NK-92 treated with Interleukin-12 subunit alpha and Interleukin-12 subunit beta, amount 100 ng/mL, for 24 hours (cell line): Measurements from ENCODE around the gene ACTG1.

Source experiments
- DNase-seq: peaks from one replicate; lab custom pipeline; 2025; lab: John Stamatoyannopoulos, UW

Gene ACTG1

DNA sequence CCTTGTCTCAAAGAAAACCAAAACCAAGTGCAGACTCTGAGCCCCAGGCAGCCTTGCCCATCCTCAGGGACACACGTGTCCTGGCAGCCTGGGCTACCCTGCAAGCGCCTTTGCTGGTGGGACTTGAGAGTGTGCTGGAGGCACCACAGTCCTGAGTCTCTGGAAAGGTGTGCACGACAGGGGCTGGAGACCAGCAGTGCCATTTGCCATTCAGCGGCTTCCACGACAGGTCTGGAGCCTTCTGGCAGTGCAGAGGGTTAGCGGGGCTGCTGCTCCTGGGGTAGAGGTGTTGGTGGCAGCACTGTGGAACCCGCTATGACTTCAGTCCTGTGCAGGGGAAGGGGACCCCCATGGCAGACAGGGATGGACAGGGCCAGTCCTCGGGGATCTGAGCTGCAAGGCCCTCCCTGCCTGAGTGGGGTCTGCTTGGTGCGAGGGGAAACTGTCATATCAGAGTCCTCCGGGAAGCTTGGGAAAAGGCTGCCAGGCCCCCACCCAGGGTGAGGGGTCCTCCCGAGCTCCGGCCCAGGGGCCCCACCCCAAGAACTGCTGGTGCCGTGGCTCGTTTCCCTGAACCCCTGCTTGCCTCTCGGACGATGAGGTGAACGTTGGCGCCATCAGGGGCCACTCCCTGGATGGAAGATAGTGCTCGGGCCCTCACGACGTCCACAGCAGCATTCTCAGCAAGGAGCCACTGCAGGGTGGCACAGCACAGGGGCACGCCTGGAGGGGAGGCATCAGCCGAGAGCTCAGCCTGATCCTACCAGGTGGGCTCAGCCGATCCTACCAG is 32.8 kb upstream of the ACTG1 start:
- no peak for DNase-seq

DNA sequence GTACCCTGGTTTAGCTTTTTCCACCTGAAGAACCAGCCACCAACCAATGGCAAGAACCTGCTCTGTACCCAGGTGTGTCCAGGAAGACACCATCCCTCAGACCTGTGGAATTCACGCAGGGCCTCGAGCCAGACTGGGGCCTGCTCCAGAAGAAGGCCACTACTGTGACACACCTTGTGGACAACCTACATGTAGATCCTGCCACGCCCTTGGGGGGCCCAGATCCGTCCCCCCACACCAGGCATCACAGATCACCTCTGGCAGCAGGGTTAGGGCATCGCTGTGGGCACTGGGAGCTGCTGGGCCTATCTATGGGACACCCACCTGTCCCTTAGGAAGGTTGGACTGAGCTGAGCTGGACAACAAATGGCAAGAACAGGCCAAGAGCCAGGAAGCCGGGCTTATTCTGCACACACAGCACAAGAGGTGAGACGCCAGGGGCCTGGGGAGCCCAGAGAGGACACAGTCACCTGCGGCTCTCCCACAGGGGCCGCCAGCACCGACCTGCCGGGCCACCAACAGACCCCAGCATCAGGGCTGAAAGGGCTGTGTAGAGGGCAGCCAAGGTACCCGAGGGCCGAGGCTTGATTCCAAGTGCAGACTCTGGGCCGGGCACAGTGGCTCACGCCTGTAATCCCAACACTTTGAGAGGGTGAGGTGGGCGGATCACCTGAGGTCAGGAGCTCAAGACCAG is 31.8 kb upstream of the ACTG1 start:
- DNase-seq, result no peak

DNA sequence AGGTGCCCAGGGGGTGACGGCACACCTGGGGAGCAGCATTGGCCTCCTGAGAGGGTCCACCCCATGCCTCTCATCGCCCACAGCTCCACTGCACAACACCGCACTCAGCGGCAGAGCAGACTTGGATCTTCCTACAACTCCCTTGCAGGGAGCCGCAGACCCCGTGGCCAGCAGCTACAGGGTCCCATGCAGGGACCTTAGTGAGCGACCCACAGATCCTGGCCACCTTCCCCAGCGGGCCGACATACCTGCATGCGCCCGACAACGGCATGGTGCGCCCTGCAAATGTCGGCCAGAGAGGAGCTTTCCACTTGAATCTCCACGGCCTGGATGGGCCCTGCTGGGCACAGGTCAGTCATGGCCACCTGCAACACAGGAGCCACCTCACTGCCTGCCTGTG is 31.2 kb upstream of the ACTG1 start:
- no peak for DNase-seq

DNA sequence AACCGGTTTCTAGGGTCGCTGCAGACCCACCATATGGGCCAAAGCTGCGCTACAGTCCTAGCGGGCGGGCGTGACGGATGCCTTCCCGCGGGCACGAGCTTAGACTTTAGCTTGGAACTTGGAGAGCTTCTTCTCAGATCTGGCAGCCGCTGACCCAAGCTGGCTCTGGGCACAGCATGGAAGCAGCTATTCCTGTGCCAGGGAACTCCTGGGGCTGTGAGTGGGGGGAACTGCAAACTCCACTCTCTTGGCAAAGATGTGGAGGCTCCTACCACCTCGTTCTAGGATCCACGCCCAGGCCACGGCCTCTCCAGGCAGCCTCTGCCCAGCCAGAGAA is 30.7 kb upstream of the ACTG1 start:
- DNase-seq, result no peak

DNA sequence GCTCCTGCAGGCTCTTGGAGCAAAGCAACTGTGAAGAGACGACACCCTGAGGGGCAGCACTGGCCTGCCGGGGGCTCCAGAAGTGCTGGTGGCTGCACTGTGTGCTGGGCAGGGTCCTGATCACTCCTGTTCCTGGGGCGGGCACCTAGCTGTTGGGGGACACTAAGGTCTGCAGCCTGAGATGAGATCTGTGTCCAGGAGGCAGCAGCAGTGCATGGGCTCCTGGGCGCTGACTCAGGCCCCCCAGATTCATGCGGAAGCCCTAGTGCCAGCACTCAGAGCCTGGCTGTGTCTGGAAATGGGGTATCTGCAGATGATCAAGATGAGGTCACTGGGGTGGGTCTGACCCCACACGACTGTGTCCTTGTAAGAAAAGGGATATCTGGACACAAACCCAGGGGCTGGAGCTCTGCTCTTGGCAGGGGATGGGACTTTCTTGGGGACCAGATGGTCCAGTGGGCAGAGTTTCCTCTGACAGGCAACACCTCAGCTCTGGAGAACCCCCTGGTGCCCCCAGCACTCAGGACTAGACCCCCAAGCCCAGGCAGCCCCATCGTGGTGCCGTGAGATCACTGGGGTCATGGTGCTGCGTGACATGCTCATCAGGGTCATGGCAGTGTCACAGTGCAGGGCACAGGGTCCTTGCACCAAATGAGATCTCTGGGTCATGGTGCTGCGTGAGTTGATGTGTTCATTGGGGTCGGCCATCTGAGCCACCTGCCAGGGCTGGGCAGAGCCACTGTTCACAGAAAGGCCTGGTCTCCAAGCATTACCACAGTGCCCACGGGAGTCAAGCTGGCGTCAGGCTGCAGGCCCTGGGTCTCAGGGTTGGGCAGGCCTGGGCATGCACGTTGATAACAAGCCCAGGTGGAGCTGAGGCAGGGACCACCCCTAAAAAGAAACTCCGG is 30.1 kb upstream of the ACTG1 start:
- no peak for DNase-seq

DNA sequence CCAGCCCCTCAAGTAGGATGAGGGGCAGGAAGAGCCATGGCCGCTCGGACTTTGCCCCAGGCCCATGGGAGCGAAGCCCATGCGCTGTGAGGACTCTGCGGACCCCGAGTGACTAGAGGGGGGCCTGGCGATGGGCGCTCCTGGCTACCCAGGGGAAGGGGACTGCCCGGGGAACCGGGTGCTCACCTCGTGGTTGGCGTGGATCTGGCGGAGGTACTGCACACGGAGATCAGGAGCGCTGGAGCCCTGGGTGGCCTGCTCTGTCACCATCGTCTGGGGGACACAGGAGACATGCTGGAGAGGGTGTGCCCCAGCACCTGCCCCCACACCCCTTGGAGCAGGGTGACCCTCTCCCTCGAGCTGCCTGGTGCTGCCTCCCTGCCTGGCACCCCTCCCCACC is 28.5 kb upstream of the ACTG1 start:
- DNase-seq, result no peak

DNA sequence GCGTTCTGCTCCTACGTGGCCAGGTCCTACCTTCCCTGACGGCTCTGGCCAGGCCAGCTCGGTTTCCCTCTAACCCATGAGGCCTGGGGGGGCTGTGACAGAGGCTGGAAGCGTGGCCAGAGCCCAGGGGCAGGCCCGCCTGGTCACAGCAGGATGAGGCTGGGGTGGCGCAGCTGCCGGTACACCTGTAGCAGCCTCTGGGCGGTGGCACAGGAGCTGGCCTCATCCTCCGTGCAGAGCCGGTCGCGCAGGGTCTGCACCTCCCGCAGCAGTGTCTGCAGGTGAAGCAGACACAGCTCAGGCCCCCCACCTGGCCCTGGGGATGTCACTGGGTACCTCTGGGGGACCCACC is 28.1 kb upstream of the ACTG1 start:
- no peak for DNase-seq

DNA sequence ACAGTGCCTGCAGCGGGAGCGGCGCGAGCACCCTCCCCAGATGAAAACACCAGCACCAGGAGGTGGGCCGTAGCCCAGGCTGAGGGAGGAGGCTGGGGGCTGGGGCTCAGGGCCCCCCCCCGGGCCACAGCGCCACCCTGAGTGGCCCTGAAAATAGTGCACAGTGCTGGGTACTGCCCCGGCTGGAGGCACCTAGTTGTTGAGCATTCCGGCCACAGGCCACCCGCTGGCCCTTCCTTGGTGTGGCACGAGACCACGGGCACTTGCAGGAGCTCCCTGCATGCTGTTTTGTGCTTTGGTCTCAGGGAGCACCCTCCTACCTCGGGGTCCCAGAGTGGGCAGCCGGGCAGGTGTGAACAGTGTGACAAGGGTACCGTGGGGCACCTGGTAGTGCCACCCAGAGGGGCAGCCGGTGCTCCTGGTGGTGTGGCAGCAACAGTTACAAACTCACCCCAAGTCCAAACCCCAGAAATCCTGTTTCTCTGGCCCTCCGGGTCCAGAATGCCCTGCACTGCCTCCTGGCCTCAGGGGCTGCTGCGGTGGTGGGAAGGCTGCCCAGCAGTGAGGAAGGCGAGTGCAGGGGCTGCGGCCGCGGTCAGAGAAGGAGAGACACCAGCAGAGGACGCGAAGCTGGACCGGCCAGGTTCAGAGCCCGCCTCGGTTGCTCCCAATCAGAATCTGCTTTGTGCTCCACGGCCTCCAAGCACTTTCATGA is 27.5 kb upstream of the ACTG1 start:
- DNase-seq, result no peak

DNA sequence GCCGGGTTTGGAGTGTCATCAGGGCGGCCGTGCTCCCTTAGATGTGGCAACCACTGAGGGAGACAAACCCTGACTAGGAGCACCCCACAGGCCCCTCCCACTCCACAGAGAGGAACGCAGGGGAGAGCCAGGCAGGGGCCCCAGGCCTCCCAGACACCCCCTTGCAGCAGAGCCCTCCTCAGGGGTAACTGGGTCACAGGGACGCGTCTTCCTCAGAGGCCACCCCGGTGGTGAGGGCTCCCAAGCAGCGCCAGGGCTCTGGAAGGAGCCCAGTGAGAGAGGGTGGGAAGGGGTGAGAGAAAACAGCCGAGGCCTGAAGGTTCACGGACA is 26.9 kb upstream of the ACTG1 start:
- DNase-seq, result no peak

DNA sequence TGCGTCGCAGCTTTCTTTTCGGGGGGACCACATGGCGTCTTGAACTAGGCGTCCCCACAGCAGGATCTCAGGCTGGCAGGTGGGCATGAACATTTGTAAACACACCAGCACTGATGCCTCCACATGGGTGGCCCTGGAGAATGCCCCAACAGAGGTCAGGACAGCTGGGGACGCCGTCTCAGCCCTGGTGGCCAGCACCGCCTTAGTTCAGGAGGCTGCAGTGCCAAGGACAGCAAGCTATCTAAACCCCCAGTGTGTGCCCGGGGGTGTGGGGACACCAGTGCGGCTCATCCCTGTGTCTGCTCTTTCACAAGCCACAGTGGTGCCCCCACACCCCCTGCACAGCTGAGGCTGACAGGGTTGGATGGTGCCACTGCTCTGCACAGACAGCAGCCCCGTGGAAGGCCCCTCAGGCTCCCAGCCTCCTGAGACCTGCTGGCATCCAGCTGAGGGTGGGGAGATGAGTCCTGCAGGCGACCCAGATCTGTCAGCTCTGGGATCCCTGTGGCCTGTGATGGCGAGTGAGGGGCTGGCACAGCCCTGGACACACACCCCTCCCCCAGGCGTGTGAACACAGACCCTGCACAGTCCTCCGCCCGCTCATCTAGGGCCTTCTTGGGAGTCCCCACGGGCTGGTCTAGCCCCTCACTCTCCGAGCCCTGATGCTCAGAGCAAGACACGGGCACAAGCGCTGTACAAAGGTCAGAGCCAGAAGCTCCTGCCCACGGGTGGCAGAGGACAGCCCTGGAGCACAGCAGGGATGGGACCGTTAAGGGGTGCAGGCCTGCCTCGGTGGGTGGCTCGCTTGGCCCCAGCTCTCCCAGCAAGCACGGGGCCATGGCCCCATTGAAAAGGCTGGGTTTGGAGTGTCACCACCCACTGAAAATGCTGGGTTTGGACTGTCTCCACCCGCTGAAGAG is 26.3 kb upstream of the ACTG1 start:
- no peak for DNase-seq

DNA sequence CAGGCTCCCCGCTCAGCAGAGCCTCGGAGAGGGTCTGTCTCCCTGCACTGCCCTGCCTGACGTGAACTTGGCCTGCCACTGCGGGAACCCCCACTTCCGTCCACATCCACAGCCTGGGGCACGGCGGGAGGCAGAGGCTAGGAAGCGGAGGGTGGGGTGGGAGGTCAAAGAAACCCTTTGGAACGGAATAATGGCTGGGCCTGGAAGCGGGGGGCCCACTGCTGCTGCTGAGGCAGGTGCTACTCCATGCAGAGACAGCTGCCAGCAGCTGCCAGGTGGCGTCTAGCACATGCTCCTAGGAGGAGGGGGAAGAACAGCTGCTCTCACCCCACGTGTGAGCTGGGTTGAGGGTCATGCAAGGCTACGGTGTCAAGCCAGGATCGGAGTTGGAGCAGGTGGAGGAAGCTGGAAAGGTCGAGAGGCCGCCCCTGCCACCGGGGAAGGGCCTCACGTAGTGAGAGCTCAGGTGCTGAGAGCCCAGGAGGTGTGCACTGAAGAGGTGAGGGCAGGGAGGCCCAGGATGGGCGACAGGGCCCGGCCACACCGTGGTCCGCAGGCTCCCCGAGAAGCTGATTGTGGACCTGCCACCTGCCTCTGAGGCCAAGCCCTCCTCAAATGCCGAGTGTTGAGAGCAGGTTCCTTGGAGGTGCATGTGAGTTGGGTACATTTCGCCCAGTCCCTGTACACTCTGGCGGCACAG is 25.4 kb upstream of the ACTG1 start:
- no peak for DNase-seq

DNA sequence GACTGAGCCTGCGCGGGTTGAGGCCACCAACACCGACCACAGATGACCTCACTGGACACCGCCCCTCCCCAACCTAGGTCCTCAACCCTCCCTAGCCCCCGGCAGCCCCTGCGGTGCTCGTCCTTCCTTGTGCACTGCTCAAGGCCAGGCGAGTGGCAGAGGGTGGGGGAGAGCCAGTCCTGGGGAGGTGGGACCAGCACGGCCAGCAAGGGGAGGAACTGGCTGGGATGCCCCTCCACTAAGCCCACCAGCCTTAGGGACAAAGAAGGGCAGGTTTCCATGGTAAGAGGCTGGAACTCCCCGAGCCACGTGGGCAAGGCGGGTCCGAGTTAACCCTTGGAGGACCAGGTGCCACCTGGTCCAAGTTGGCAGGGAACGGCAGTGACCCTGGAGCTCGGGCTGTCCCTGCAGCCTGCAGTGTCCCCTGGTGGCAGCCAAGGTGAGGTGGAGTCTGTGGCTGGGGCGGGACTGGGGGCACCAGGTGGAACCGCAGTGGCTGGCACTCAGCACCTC is 24.8 kb upstream of the ACTG1 start:
- DNase-seq, result no peak

DNA sequence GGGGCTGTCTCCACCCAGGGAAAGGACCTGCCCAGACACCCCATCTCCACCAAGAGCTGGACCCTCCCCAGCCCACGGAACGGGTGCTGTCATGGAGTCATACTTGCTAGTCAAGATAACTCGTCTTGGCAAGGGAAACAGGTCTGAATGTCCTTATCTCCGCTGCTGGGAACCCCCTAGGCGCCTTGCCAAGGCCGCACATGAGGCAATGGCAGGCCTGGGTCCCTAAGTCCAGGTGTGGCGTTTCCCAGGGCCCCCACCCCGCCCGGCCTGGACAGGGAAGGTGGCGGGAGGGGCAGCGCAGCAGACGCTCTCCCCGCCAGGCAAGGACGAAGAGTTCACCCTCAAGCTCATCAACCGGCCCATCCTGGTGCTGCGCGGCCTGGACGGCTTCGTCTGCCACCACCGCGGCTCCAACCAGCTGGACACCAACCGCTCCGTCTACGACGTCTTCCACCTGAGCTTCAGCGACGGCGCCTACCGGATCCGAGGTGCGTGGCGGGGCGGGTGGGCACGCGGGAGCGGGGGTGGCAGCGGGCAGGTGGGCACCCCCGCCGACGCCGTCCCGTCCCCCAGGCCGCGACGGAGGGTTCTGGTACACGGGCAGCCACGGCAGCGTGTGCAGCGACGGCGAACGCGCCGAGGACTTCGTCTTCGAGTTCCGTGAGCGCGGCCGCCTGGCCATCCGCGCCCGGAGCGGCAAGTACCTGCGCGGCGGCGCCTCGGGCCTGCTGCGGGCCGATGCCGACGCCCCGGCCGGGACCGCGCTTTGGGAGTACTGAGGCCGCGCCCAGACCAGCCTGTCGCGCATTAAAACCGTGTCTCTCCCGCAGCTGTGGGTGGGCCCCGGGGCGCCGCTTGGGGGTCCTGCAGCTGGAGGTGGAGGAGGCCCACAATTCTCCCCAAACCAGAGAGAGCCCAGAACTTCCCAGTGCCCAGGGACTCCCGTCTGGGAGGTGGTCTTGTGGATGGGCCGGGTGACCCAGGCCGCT is 24.0 kb upstream of the ACTG1 start:
- no peak for DNase-seq

DNA sequence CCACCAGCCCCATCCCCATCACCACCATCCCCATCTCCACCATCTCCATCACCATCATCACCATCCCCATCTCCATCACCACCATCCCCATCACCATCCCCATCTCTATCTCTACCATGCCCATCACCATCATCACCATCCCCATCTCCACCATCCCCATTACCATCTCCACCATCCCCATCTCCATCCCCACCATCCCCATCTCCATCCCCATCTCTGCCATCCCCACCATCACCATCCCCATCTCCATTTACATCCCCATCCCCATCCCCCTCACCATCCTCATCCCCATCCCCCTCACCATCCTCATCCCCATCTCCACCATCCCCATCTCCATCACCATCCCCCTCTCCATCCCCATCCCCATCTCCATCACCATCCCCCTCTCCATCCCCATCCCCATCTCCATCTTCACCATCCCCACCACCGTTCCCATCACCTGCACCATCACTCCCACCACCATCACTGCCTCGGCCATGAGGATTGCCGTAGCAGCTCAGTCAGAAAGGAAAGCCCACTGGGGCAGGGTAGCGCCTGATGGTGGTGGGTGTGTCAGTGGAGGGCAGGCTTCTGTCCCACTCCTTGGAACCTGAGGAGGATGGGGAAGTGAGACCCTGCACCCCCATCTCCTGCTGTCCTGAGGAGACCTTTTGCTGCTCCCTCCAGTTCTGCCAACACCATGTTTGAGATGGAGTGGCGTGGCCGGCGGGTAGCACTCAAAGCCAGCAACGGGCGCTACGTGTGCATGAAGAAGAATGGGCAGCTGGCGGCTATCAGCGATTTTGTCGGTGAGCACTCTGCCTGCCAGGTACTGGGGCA is 23.1 kb upstream of the ACTG1 start:
- no peak for DNase-seq

DNA sequence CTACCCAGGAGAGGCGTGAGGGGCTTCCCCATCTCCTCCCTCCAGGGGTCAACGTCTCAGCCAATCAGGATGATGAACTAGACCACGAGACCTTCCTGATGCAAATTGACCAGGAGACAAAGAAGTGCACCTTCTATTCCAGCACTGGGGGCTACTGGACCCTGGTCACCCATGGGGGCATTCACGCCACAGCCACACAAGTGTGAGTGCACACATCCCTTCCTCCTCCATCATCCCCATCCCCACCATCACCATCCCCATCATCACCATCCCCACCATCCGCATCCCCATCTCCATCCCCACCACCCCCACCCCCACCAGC is 22.4 kb upstream of the ACTG1 start:
- DNase-seq, result no peak

DNA sequence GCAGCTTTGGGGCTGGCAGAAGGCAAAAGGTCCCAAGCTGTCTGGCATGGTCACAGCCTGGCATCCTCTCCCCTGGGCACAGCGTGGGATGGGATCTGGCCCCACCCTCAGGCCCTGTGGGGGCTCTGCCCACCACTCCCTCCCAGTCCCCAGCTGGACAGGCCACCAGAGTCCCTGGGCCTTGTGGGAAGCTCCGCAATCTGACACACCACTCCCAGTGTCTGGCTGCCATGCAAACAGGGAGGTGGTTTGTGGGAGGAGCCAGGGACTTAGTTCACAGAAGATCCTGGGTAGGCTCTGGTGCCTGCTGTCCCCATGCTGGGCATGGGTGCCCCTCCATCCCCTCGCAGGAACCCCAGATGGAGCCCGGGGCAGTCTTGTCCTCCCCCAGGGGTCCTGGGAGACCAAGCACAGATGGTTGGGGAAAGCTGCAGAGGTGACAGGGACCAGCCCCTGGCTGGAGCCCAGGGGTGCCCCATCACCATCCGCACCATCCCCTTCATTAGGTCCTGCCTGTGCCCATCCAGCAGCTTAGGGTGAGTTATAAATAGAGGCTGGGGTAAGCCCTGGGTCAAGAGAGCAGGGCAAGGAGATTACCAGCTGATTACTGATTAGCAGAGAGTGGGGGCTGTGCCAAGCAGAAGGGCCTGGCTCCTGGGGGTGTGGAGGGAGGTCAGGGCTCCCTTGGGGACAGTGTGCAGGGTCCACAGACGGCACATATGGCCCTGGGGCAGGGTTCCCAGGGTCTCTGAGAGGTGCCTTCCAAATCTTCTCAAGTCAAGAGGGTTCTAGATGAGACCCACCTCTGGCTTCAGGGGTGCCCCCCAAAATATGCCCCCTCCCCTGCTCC is 21.8 kb upstream of the ACTG1 start:
- DNase-seq, result no peak

DNA sequence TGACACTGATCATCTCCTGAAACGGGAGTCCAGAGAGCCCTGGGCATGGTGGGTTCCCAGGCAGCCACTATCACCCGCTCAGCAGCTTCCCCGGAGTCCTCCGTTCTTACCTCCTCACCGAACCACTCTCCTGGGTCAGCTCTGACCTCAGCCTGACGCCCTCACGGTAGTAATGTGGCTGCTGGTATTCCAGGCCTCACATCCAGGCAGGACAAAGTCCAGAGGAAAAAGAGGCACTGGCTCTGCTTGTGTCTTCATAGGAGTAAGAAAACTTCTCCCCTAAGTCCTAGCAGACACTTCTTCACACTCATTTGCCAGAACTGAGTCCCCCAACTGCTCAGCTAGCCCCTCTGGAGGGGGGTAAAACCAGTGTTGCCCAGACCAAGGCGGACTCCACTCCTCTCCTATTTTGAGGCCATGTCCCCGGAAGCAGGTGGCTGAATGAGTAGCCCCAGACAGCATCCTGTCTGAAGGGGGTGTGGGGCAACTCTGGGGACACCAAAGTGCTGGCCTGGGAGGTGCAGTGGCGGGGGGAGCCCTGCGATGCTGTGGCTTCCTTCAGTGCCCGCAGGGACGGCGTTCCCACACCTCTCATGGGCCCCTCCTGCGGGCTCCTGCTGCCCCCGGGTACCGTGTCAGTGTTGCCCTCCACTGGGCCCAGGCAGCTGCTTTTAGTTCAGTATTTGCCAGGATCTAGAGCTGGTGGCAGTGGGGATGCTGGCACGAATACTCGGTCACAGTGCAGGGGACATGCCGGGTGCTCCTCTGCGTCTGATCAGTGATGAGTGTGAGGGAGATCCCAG is 20.9 kb upstream of the ACTG1 start:
- no peak for DNase-seq
